Liver (tissue), 9 donors: ENCODE data around the gene DSCAML1. TPM values are rescaled to one million over a fixed set of nuclear protein-coding genes. Genes with fewer than 3 reads are reported as not detected.

Source experiments
- DNase-seq: peaks from one replicate; pipeline ENCODE4 v3.0.0-alpha.2; 2017; ENCODE audit warnings: low spot score
- H3K27ac ChIP-seq, 2 donors: one replicate each; pipeline ENCODE4 v1.7.0; 2013; ENCODE audit warnings: inconsistent platforms in 2 of 2, low read length in 2 of 2, control low read depth in 1 of 2, low read depth in 1 of 2, mild to moderate bottlenecking in 1 of 2
- H3K27me3 ChIP-seq, 4 donors: one replicate each; pipeline versions ENCODE4 v1.6.1 to v1.7.0; 2013; ENCODE audit warnings: low read length in 3 of 4, inconsistent platforms in 1 of 4, mild to moderate bottlenecking in 1 of 4, moderate library complexity in 1 of 4; ENCODE audit not compliant: control insufficient read depth in 4 of 4, insufficient read depth in 4 of 4
- H3K36me3 ChIP-seq, 4 donors: one replicate each; pipeline versions ENCODE4 v1.6.1 to v1.7.0; 2013; ENCODE audit warnings: low read length in 3 of 4, mild to moderate bottlenecking in 3 of 4, low read depth in 1 of 4, moderate library complexity in 1 of 4; ENCODE audit not compliant: control insufficient read depth in 4 of 4, insufficient read depth in 3 of 4
- H3K4me1 ChIP-seq, 4 donors: one replicate each; pipeline versions ENCODE4 v1.6.1 to v1.7.0; 2013; ENCODE audit warnings: low read length in 3 of 4, mild to moderate bottlenecking in 3 of 4, moderate library complexity in 1 of 4; ENCODE audit not compliant: control insufficient read depth in 4 of 4, insufficient read depth in 4 of 4
- H3K4me3 ChIP-seq, 3 donors: one replicate each; pipeline versions ENCODE4 v1.6.1 to v1.7.0; 2013; ENCODE audit warnings: low read length in 3 of 3, control low read depth in 1 of 3, low read depth in 1 of 3, mild to moderate bottlenecking in 1 of 3
- H3K9ac ChIP-seq, 2 donors: one replicate each; pipeline ENCODE4 v1.7.0; 2013; ENCODE audit warnings: low read length in 2 of 2, mild to moderate bottlenecking in 2 of 2, moderate library complexity in 2 of 2, control low read depth in 1 of 2, low read depth in 1 of 2
- H3K9me3 ChIP-seq, 4 donors: one replicate each; pipeline versions ENCODE4 v1.6.1 to v1.7.0; 2013; ENCODE audit warnings: low read length in 3 of 4; ENCODE audit not compliant: control insufficient read depth in 4 of 4
- EGR1 ChIP-seq, 2 donors: IDR thresholded peaks; 2 replicates each; pipeline ENCODE4 v1.6.1; 2016 to 2018; ENCODE audit warnings: antibody characterized with exemption in 2 of 2, low read depth in 2 of 2
- FOXA1 ChIP-seq: IDR thresholded peaks from 2 replicates; pipeline ENCODE4 v1.6.1; 2016; ENCODE audit warnings: antibody characterized with exemption
- FOXA2 ChIP-seq: IDR thresholded peaks from 2 replicates; pipeline ENCODE4 v1.6.1; 2016; ENCODE audit warnings: antibody characterized with exemption
- GABPA ChIP-seq, 2 donors: IDR thresholded peaks in 1 of 2; conservative IDR thresholded peaks in 1 of 2; 2 replicates each; pipeline ENCODE4 v1.6.1; 2016; ENCODE audit warnings: antibody characterized with exemption in 2 of 2, mild to moderate bottlenecking in 1 of 2, moderate library complexity in 1 of 2
- HNF4A ChIP-seq, 2 donors: conservative IDR thresholded peaks; 2 replicates each; pipeline ENCODE4 v1.6.1; 2016; ENCODE audit warnings: antibody characterized with exemption in 2 of 2, mild to moderate bottlenecking in 2 of 2
- HNF4G ChIP-seq: IDR thresholded peaks from 2 replicates; pipeline ENCODE4 v1.6.1; 2016; ENCODE audit warnings: antibody characterized with exemption
- JUND ChIP-seq, 2 donors: IDR thresholded peaks; 2 replicates each; pipeline ENCODE4 v1.6.1; 2016; ENCODE audit warnings: antibody characterized with exemption in 2 of 2
- NR2F2 ChIP-seq: IDR thresholded peaks from 2 replicates; pipeline ENCODE4 v1.6.1; 2016; ENCODE audit warnings: antibody characterized with exemption
- RAD21 ChIP-seq, 2 donors: IDR thresholded peaks; 2 replicates each; pipeline ENCODE4 v1.6.1; 2016; ENCODE audit warnings: antibody characterized with exemption in 2 of 2, mild to moderate bottlenecking in 2 of 2
- RXRA ChIP-seq, 2 donors: IDR thresholded peaks; 2 replicates each; pipeline ENCODE4 v1.6.1; 2017 to 2018; ENCODE audit warnings: antibody characterized with exemption in 2 of 2, mild to moderate bottlenecking in 1 of 2
- SP1 ChIP-seq: IDR thresholded peaks from 2 replicates; pipeline ENCODE4 v1.6.1; 2018; ENCODE audit warnings: antibody characterized with exemption, mild to moderate bottlenecking
- TAF1 ChIP-seq: conservative IDR thresholded peaks from 2 replicates; pipeline ENCODE4 v1.6.1; 2016; ENCODE audit warnings: antibody characterized with exemption, mild to moderate bottlenecking
- YY1 ChIP-seq: IDR thresholded peaks from 2 replicates; pipeline ENCODE4 v1.6.1; 2016; ENCODE audit warnings: antibody characterized with exemption, mild to moderate bottlenecking
- WGBS: extraction: QIAGEN DNeasy Blood & Tissue Kit; methylation state at CpG from one replicate; pipeline ENCODE4 v1.1.7; 2013; 5-methylcytosine and 5-hydroxymethylcytosine counted together
- polyA plus RNA-seq, 2 donors: library from polyadenylated mRNA; stranded (reverse) in 1 of 2; unstranded in 1 of 2; fragments of 200-250 nt in 1 of 2; fragments of >200 nt in 1 of 2; fragmentation: Nextera tagmentation in 1 of 2; extraction: Ambion mirVana in 1 of 2; gene quantifications; one replicate each; pipeline versions ENCODE4 v1.2.1 to v1.2.3, GENCODE V29; 2013 to 2015
- total RNA-seq, 2 donors: library from RNA; depleted of rRNA; stranded (reverse); fragments of >200 nt; gene quantifications; one replicate each; pipeline ENCODE4 v1.2.3, GENCODE V29; 2014
- TF ChIP-seq, protein P1 (sequence below): IDR thresholded peaks from 2 replicates; pipeline ENCODE4 v1.6.1; 2016; ENCODE audit warnings: antibody characterized with exemption
- TF ChIP-seq, protein P2 (sequence below): fragments of 150-350 bp; IDR thresholded peaks from 2 replicates; pipeline ENCODE4 v1.5.1; 2017; ENCODE audit warnings: improper control_type of control experiment, low read depth, low read length; ENCODE audit not compliant: missing input control
- TF ChIP-seq, protein P3 (sequence below): IDR thresholded peaks from 2 replicates; pipeline ENCODE4 v1.6.1; 2016; ENCODE audit warnings: antibody characterized with exemption
- TF ChIP-seq, protein P4 (sequence below): IDR thresholded peaks from 2 replicates; pipeline ENCODE4 v1.6.1; 2016; ENCODE audit warnings: antibody characterized with exemption
- TF ChIP-seq, protein P5 (sequence below): IDR thresholded peaks from 2 replicates; pipeline ENCODE4 v1.6.1; 2016; ENCODE audit warnings: antibody characterized with exemption, mild to moderate bottlenecking
- donor health status: healthy.
- donor health status: healthy.
- donor health status: healthy.
- donor health status: healthy.
- donor health status: healthy.

The DSCAML1 gene
- total and polyA plus RNA-seq, 4 donors: 0.07 to 0.42 (median 0.20) TPM

DNA sequence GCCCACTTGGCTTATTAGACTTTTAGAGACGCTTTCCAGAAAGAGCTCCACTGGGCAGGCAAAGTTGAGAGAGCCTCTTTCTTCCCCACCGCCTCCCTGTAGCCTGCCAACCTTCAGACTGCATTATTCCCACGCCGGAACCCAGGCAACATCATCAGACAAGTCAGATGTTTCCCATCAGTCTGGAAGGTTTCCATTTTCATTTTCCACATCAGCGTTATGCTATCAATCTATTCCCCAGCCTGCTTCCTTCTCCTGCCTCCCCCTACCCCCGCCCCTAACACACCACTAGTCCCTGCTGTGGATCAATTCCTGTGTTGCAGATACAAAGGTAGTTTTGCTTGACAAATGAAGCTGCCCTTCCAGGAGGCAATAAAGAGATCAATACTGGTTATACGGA, 184.8 kb downstream of the DSCAML1 start:
- Histone ChIP-seq H3K9me3 (no peaks in the 10 kb centered on the region), H3K4me1 (no peaks in the 10 kb centered on the region), H3K27me3 (peaks cover 0 to 4% (median 0%) of the 10 kb centered on the region in 4 donors), H3K4me3 (no peak overlapping the region), H3K27ac (no peak overlapping the region), H3K9ac (no peak overlapping the region), H3K36me3 (no peaks in the 10 kb centered on the region)
- TF ChIP-seq HNF4A (conservative IDR thresholded peaks at IDR 0.05) (no peak), RXRA (IDR thresholded peaks at IDR 0.05) (no peak), GABPA (IDR thresholded peaks at IDR 0.05 in 1 of 2, conservative IDR thresholded peaks at IDR 0.05 in 1 of 2) (no peak), NR2F2 (no peak), YY1 (no peak), JUND (IDR thresholded peaks at IDR 0.05) (no peak), HNF4G (no peak), EGR1 (IDR thresholded peaks at IDR 0.05; ENCODE audit: low read depth in 2 of 2) (no peak), FOXA2 (no peak), RAD21 (IDR thresholded peaks at IDR 0.05) (no peak), FOXA1 (no peak), SP1 (no peak), TAF1 (no peak)
- TF ChIP-seq, protein P1, sequence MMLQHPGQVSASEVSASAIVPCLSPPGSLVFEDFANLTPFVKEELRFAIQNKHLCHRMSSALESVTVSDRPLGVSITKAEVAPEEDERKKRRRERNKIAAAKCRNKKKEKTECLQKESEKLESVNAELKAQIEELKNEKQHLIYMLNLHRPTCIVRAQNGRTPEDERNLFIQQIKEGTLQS: no peak
- TF ChIP-seq, protein P2, sequence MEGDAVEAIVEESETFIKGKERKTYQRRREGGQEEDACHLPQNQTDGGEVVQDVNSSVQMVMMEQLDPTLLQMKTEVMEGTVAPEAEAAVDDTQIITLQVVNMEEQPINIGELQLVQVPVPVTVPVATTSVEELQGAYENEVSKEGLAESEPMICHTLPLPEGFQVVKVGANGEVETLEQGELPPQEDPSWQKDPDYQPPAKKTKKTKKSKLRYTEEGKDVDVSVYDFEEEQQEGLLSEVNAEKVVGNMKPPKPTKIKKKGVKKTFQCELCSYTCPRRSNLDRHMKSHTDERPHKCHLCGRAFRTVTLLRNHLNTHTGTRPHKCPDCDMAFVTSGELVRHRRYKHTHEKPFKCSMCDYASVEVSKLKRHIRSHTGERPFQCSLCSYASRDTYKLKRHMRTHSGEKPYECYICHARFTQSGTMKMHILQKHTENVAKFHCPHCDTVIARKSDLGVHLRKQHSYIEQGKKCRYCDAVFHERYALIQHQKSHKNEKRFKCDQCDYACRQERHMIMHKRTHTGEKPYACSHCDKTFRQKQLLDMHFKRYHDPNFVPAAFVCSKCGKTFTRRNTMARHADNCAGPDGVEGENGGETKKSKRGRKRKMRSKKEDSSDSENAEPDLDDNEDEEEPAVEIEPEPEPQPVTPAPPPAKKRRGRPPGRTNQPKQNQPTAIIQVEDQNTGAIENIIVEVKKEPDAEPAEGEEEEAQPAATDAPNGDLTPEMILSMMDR: no peak
- TF ChIP-seq, protein P3, sequence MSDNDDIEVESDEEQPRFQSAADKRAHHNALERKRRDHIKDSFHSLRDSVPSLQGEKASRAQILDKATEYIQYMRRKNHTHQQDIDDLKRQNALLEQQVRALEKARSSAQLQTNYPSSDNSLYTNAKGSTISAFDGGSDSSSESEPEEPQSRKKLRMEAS: no peak
- TF ChIP-seq, protein P4, sequence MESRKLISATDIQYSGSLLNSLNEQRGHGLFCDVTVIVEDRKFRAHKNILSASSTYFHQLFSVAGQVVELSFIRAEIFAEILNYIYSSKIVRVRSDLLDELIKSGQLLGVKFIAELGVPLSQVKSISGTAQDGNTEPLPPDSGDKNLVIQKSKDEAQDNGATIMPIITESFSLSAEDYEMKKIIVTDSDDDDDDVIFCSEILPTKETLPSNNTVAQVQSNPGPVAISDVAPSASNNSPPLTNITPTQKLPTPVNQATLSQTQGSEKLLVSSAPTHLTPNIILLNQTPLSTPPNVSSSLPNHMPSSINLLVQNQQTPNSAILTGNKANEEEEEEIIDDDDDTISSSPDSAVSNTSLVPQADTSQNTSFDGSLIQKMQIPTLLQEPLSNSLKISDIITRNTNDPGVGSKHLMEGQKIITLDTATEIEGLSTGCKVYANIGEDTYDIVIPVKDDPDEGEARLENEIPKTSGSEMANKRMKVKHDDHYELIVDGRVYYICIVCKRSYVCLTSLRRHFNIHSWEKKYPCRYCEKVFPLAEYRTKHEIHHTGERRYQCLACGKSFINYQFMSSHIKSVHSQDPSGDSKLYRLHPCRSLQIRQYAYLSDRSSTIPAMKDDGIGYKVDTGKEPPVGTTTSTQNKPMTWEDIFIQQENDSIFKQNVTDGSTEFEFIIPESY: no peak
- TF ChIP-seq, protein P5, sequence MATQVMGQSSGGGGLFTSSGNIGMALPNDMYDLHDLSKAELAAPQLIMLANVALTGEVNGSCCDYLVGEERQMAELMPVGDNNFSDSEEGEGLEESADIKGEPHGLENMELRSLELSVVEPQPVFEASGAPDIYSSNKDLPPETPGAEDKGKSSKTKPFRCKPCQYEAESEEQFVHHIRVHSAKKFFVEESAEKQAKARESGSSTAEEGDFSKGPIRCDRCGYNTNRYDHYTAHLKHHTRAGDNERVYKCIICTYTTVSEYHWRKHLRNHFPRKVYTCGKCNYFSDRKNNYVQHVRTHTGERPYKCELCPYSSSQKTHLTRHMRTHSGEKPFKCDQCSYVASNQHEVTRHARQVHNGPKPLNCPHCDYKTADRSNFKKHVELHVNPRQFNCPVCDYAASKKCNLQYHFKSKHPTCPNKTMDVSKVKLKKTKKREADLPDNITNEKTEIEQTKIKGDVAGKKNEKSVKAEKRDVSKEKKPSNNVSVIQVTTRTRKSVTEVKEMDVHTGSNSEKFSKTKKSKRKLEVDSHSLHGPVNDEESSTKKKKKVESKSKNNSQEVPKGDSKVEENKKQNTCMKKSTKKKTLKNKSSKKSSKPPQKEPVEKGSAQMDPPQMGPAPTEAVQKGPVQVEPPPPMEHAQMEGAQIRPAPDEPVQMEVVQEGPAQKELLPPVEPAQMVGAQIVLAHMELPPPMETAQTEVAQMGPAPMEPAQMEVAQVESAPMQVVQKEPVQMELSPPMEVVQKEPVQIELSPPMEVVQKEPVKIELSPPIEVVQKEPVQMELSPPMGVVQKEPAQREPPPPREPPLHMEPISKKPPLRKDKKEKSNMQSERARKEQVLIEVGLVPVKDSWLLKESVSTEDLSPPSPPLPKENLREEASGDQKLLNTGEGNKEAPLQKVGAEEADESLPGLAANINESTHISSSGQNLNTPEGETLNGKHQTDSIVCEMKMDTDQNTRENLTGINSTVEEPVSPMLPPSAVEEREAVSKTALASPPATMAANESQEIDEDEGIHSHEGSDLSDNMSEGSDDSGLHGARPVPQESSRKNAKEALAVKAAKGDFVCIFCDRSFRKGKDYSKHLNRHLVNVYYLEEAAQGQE: no peak
- no peak for DNase-seq
- WGBS: 81% methylated on average over 7 of the region's 7 CpGs
